Astrocyte (in vitro differentiated cells and primary cell): ENCODE data around the gene ITPK1. TPM values are rescaled to one million over a fixed set of nuclear protein-coding genes. Genes with fewer than 3 reads are reported as not detected.

Source experiments
- DNase-seq: peaks from one replicate; pipeline ENCODE4 v3.0.0-alpha.2; 2010; ENCODE audit warnings: low read depth
- FAIRE-seq: peaks from 2 replicates; lab custom pipeline; 2011; peaks lifted over from hg19 to GRCh38; lab: Jason Lieb, UNC
- H2AFZ ChIP-seq: 2 replicates; pipeline ENCODE4 v1.6.0; 2012; ENCODE audit warnings: low read depth, low read length, inconsistent platforms
- H3K27ac ChIP-seq: 2 replicates; pipeline ENCODE4 v1.5.1; 2011; ENCODE audit warnings: low read depth, low read length, inconsistent platforms
- H3K27me3 ChIP-seq: 2 replicates; pipeline ENCODE4 v1.6.0; 2011; ENCODE audit warnings: low read length, inconsistent platforms; ENCODE audit not compliant: insufficient read depth
- H3K36me3 ChIP-seq: 2 replicates; pipeline ENCODE4 v1.5.1; 2011; ENCODE audit warnings: low read length, inconsistent platforms; ENCODE audit not compliant: insufficient read depth
- H3K4me1 ChIP-seq: 2 replicates; pipeline ENCODE4 v1.5.1; 2011; ENCODE audit warnings: low read length, inconsistent platforms; ENCODE audit not compliant: insufficient read depth
- H3K4me2 ChIP-seq: 2 replicates; pipeline ENCODE4 v1.6.0; 2012; ENCODE audit warnings: low read length, inconsistent platforms
- H3K4me3 ChIP-seq: 2 replicates; pipeline ENCODE4 v1.5.1; 2011; ENCODE audit warnings: low read depth, mild to moderate bottlenecking, low read length, inconsistent platforms; ENCODE audit not compliant: insufficient read depth
- H3K79me2 ChIP-seq: 2 replicates; pipeline ENCODE4 v1.6.0; 2012; ENCODE audit warnings: mild to moderate bottlenecking, low read length, inconsistent platforms; ENCODE audit not compliant: insufficient read depth
- H3K9ac ChIP-seq: 2 replicates; pipeline ENCODE4 v1.6.0; 2012; ENCODE audit warnings: mild to moderate bottlenecking, low read length, inconsistent platforms
- H3K9me3 ChIP-seq: 2 replicates; pipeline ENCODE4 v1.5.1; 2012; ENCODE audit warnings: low read depth, mild to moderate bottlenecking, low read length, inconsistent platforms; ENCODE audit not compliant: insufficient read depth
- H4K20me1 ChIP-seq: 2 replicates; pipeline ENCODE4 v1.6.0; 2012; ENCODE audit warnings: low read length, inconsistent platforms; ENCODE audit not compliant: insufficient read depth
- H3K27ac Mint-ChIP-seq: one replicate; pipeline ENCODE4 v1.8.0; 2021; ENCODE audit warnings: mild to moderate bottlenecking, mixed read lengths; ENCODE audit not compliant: unreplicated experiment
- H3K27me3 Mint-ChIP-seq: one replicate; pipeline ENCODE4 v1.8.0; 2021; ENCODE audit warnings: low read depth, mixed read lengths; ENCODE audit not compliant: unreplicated experiment
- H3K36me3 Mint-ChIP-seq: one replicate; pipeline ENCODE4 v1.8.0; 2021; ENCODE audit warnings: low read depth, mixed read lengths; ENCODE audit not compliant: unreplicated experiment
- H3K4me1 Mint-ChIP-seq: one replicate; pipeline ENCODE4 v1.8.0; 2021; ENCODE audit warnings: low read depth, mixed read lengths; ENCODE audit not compliant: unreplicated experiment
- H3K4me3 Mint-ChIP-seq: one replicate; pipeline ENCODE4 v1.8.0; 2021; ENCODE audit warnings: mild to moderate bottlenecking, moderate library complexity, mixed read lengths; ENCODE audit not compliant: unreplicated experiment
- H3K9me3 Mint-ChIP-seq: one replicate; pipeline ENCODE4 v1.8.0; 2021; ENCODE audit warnings: mild to moderate bottlenecking, mixed read lengths; ENCODE audit not compliant: unreplicated experiment
- CTCF ChIP-seq: IDR thresholded peaks from 2 replicates; pipeline ENCODE4 v1.5.1; 2011; ENCODE audit warnings: low read depth, mild to moderate bottlenecking, inconsistent platforms, low read length, moderate library complexity; ENCODE audit not compliant: insufficient read depth
- EZH2 ChIP-seq: IDR thresholded peaks from 2 replicates; pipeline ENCODE4 v1.6.1; 2012; ENCODE audit warnings: mild to moderate bottlenecking, low read length, inconsistent platforms; ENCODE audit not compliant: insufficient read depth
- total RNA-seq: library from RNA; stranded (reverse); gene quantifications from 2 replicates; pipeline ENCODE4 v1.2.1, GENCODE V29; 2021

ITPK1 gene
- total RNA-seq, 1 donor from 2014 or later: 13.0 TPM

GRCh38 chr14:92997343-92998061 lies 118.2 kb downstream of the ITPK1 start:
- Mint-ChIP-seq H3K9me3 (no peaks in the 10 kb centered on the region), H3K36me3 (peaks cover 2% of the 10 kb centered on the region), H3K27ac (no peak overlapping the region), H3K27me3 (peaks cover 26% of the 10 kb centered on the region), H3K4me1 (peaks cover 4% of the 10 kb centered on the region), H3K4me3 (no peak overlapping the region)
- H3K9ac ChIP-seq: no peak overlapping the region
- H3K9me3 ChIP-seq: no peaks in the 10 kb centered on the region
- no peaks in the 10 kb centered on the region for H3K27me3 ChIP-seq
- H3K27ac ChIP-seq: no peak overlapping the region
- TF ChIP-seq EZH2: no peak
- no peak for TF ChIP-seq CTCF
- no peaks in the 10 kb centered on the region for H3K4me1 ChIP-seq
- no peak overlapping the region for H3K4me2 ChIP-seq
- H4K20me1 ChIP-seq: peaks cover 6% of the 10 kb centered on the region
- FAIRE-seq (no peak), DNase-seq (no peak)
- H3K4me3 ChIP-seq: no peak overlapping the region
- H2AFZ ChIP-seq: no peak overlapping the region
- no peaks in the 10 kb centered on the region for H3K79me2 ChIP-seq
- H3K36me3 ChIP-seq: no peaks in the 10 kb centered on the region

GRCh38 chr14:92995620-92996019 lies 120.1 kb downstream of the ITPK1 start:
- Mint-ChIP-seq H3K4me1 (peaks cover 3% of the 10 kb centered on the region), H3K27me3 (peaks cover 27% of the 10 kb centered on the region), H3K36me3 (peaks cover 3% of the 10 kb centered on the region), H3K4me3 (no peak overlapping the region), H3K9me3 (no peaks in the 10 kb centered on the region), H3K27ac (no peak overlapping the region)
- H3K36me3 ChIP-seq: no peaks in the 10 kb centered on the region
- TF ChIP-seq EZH2 (no peak), CTCF (no peak)
- no peak overlapping the region for H3K9ac ChIP-seq
- no peak overlapping the region for H3K4me2 ChIP-seq
- peaks cover 3% of the 10 kb centered on the region for H4K20me1 ChIP-seq
- DNase-seq: no peak
- no peak for FAIRE-seq
- H3K4me3 ChIP-seq: no peak overlapping the region
- H3K27ac ChIP-seq: no peak overlapping the region
- H2AFZ ChIP-seq: no peak overlapping the region
- H3K9me3 ChIP-seq: no peaks in the 10 kb centered on the region
- no peaks in the 10 kb centered on the region for H3K4me1 ChIP-seq
- no peaks in the 10 kb centered on the region for H3K79me2 ChIP-seq
- no peaks in the 10 kb centered on the region for H3K27me3 ChIP-seq

DNA sequence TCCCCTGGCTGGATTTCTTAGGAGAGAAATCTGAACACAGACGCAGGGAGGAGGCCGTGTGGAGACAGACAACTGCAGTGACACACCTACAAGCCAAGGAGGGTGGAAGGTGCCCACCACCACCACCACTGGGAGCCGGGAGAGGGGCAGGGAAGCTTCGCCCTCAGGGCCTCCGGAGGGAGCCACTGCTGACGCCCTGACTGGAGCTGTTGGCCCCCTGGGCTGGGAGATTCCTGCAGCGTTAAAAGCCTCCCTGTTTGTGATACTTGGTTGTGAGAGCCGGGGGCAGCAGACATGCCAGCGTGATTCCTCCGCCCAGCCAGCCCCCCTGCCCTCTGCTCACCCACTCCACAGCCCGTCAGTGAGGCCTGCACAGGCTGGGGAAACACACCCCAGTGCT lies 120.8 kb downstream of the ITPK1 start:
- no peak overlapping the region for H3K9ac ChIP-seq
- peaks cover 5% of the 10 kb centered on the region for H3K36me3 Mint-ChIP-seq
- no peak for DNase-seq

More for the DNA sequence above, 120.8 kb downstream of the ITPK1 start:
- no peak overlapping the region for H3K4me3 ChIP-seq
- H3K36me3 ChIP-seq: no peaks in the 10 kb centered on the region
- Mint-ChIP-seq H3K27me3 (peaks cover 27% of the 10 kb centered on the region), H3K4me3 (no peak overlapping the region), H3K27ac (no peak overlapping the region), H3K4me1 (peaks cover 7% of the 10 kb centered on the region), H3K9me3 (peaks cover 3% of the 10 kb centered on the region)
- TF ChIP-seq EZH2 (no peak), CTCF (no peak)
- H3K9me3 ChIP-seq: no peaks in the 10 kb centered on the region
- H3K4me1 ChIP-seq: no peaks in the 10 kb centered on the region
- no peak overlapping the region for H3K4me2 ChIP-seq
- no peak for FAIRE-seq
- H3K27me3 ChIP-seq: no peaks in the 10 kb centered on the region
- H3K27ac ChIP-seq: no peak overlapping the region
- peaks cover 3% of the 10 kb centered on the region for H4K20me1 ChIP-seq
- H2AFZ ChIP-seq: no peak overlapping the region
- no peaks in the 10 kb centered on the region for H3K79me2 ChIP-seq
